ENCODE measurements around the gene FOCAD. TPM values are rescaled to one million over a fixed set of nuclear protein-coding genes. Genes with fewer than 3 reads are reported as not detected.

The FOCAD gene
- total RNA-seq, 6 experiments from 2014 or later = 6.4 to 18.3 (median 7.8) TPM

- no peak overlapping the region for H3K4me3 ChIP-seq
- intact Hi-C loops (cut with DNase I) = no loop called here
- no peaks in the 10 kb centered on the region for H3K36me3 ChIP-seq
- DNase-seq = no peak
- ATAC-seq = no peak
- no peaks in the 10 kb centered on the region for H3K27me3 ChIP-seq
- no peaks in the 10 kb centered on the region for H3K9me3 ChIP-seq
- H3K27ac ChIP-seq = no peak overlapping the region
- H3K4me1 ChIP-seq = no peaks in the 10 kb centered on the region
- no peak for TF ChIP-seq CTCF (IDR thresholded peaks at IDR 0.05)
- TF ChIP-seq POLR2A (IDR thresholded peaks at IDR 0.05) = no peak
- 85% methylated on average over 1 of the region's 2 CpGs for WGBS (ENCODE audit: insufficient coverage, low coverage, low lambda C conversion rate, missing lambda C conversion rate)
Observed at GRCh38 chr9:20790721-20791120, 106.7 kb downstream of the FOCAD start.

- Histone ChIP-seq H3K9me3 (no peaks in the 10 kb centered on the region), H3K27me3 (no peaks in the 10 kb centered on the region), H3K4me3 (no peak overlapping the region), H3K4me1 (no peaks in the 10 kb centered on the region), H3K27ac (no peak overlapping the region), H3K36me3 (no peaks in the 10 kb centered on the region)
- 88% methylated on average over 1 of the region's 1 CpG for WGBS (ENCODE audit: insufficient coverage, low coverage, low lambda C conversion rate, missing lambda C conversion rate)
- intact Hi-C loops (cut with DNase I) = no loop called here
- no peak for ATAC-seq
- no peak for DNase-seq
- TF ChIP-seq CTCF (IDR thresholded peaks at IDR 0.05) = no peak
- no peak for TF ChIP-seq POLR2A (IDR thresholded peaks at IDR 0.05)
Observed at GRCh38 chr9:20791682-20792081, 107.6 kb downstream of the FOCAD start.

- ATAC-seq = no peak
- H3K27me3 ChIP-seq = no peaks in the 10 kb centered on the region
- no peak overlapping the region for H3K27ac ChIP-seq
- WGBS (ENCODE audit: insufficient coverage, low coverage, low lambda C conversion rate, missing lambda C conversion rate) = 74% methylated on average over 11 of the region's 11 CpGs
- no peak overlapping the region for H3K4me3 ChIP-seq
- no peak for DNase-seq
- intact Hi-C loops (cut with DNase I) = no loop called here
- no peaks in the 10 kb centered on the region for H3K4me1 ChIP-seq
- no peaks in the 10 kb centered on the region for H3K36me3 ChIP-seq
- TF ChIP-seq POLR2A (IDR thresholded peaks at IDR 0.05) (no peak), CTCF (IDR thresholded peaks at IDR 0.05) (no peak)
- H3K9me3 ChIP-seq = no peaks in the 10 kb centered on the region
Observed at GRCh38 chr9:20804489-20805250, 120.6 kb downstream of the FOCAD start.

GRCh38 chr9:20805766-20806165 is 121.7 kb downstream of the FOCAD start:
- intact Hi-C loops (cut with DNase I) = no loop called here
- Histone ChIP-seq H3K9me3 (no peaks in the 10 kb centered on the region), H3K27ac (no peak overlapping the region), H3K4me3 (no peak overlapping the region), H3K27me3 (no peaks in the 10 kb centered on the region), H3K4me1 (no peaks in the 10 kb centered on the region), H3K36me3 (no peaks in the 10 kb centered on the region)
- 96% methylated on average over 2 of the region's 2 CpGs for WGBS (ENCODE audit: insufficient coverage, low coverage, low lambda C conversion rate, missing lambda C conversion rate)
- DNase-seq = no peak
- TF ChIP-seq POLR2A (IDR thresholded peaks at IDR 0.05) (no peak), CTCF (IDR thresholded peaks at IDR 0.05) (no peak)
- ATAC-seq = no peak
